Measurements from ENCODE around the gene GIGYF2.

GIGYF2 gene

DNA sequence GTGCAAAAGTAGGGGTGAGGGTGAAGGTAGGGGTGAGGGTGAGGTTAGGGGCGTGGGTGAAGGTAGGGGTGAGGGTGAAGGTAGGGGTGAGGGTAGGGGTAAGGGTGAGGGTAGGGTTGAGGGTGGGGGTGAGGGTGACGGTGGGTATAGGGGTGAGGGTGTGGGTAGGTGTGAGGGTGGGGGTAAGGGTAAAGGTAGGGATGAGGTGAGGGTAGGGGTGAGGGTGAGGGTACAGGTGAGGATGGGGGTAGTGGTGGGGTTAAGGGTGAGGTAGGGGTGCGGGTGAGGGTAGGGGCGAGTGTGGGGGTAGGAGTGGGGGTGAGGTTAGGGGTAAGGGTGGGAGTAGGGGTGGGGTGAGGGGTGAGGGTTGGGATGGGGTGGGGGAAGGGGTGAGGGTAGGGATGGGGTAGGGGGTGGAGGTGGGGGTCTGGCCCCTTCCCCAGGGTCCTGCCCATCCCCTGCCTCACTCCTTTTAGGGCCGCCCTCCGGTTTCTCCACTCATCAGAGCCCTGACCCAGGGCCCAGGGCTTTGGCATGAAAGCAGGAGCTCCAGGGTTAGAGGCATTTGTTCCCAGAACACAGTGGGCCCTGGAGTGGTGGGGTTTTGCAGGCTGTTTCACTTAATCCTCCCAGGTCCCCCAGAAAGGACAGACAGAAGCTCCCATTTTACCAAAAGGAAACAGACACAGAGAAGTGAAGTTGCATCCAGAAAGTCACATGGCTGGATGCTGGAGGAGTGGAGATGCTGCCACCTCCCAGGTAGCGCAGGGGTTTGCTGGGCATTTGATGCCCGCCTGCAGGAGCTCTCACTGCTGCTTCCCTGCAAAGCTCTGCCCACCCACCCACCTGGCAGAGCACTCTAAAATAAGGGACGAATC, 199.8 kb downstream of the GIGYF2 start:
- TF ChIP-seq TEAD4 (IDR thresholded peaks at IDR 0.05) (no peak), EGR1 (IDR thresholded peaks at IDR 0.05) (no peak), EP300 (IDR thresholded peaks at IDR 0.05; ENCODE audit: borderline replicate concordance) (no peak), YY1 (IDR thresholded peaks at IDR 0.05; ENCODE audit: low read depth) (no peak), TCF12 (IDR thresholded peaks at IDR 0.05; ENCODE audit: low read depth) (no peak), ZBTB7A (IDR thresholded peaks at IDR 0.05; ENCODE audit: low read depth) (no peak), CREB1 (IDR thresholded peaks at IDR 0.05; ENCODE audit: low read depth) (no peak), NFIC (IDR thresholded peaks at IDR 0.05) (no peak), TAF1 (IDR thresholded peaks at IDR 0.05; ENCODE audit: low read depth) (no peak), CEBPB (IDR thresholded peaks at IDR 0.05) (no peak), FOXM1 (IDR thresholded peaks at IDR 0.05; ENCODE audit: borderline replicate concordance, low read depth) (no peak), RAD21 (IDR thresholded peaks at IDR 0.05; ENCODE audit: low read depth) (no peak), REST (IDR thresholded peaks at IDR 0.05; ENCODE audit: low read depth) (no peak), MAX (IDR thresholded peaks at IDR 0.05) (no peak)
- TF ChIP-seq, protein P1, sequence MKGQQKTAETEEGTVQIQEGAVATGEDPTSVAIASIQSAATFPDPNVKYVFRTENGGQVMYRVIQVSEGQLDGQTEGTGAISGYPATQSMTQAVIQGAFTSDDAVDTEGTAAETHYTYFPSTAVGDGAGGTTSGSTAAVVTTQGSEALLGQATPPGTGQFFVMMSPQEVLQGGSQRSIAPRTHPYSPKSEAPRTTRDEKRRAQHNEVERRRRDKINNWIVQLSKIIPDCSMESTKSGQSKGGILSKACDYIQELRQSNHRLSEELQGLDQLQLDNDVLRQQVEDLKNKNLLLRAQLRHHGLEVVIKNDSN (IDR thresholded peaks at IDR 0.05), result no peak

DNA sequence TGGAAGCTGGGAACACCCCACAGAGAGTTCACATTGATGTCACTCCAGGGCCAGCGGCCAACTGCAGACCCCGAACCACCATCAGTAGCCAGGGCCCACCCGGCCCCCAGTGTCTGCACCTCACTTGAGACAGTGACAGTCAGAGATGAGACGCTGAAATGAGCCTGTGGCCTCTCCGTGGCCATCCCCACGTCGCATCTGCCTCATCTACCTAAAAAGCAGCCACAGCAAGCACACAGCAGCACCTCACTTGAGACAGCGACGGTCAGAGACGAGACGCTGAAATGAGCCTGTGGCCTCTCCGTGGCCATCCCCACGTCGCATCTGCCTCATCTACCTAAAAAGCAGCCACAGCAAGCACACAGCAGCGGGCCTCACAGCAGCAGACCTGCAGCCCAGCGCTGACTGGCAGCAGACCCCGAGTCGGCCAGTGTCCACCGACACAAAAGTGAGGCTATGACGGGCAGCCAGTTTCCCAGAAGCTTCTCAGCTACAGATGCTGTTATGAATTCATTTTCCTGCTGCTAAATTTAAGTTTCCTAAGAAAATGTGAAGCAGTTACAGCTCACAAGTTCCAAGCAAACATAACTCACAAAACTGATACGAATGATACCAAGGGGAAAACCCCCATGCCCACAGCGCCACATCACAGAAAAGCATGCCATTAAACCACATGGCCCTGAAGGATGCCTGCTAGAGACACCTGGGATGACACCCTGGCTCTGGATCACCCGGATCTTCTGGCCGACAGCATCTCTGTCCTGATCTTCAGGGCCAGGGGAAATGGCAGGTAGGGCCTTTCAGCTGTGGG, 200.7 kb downstream of the GIGYF2 start:
- no peak for TF ChIP-seq CREB1 (IDR thresholded peaks at IDR 0.05; ENCODE audit: low read depth)
- TF ChIP-seq, protein P1 (IDR thresholded peaks at IDR 0.05), result no peak
- no peak for TF ChIP-seq TAF1 (IDR thresholded peaks at IDR 0.05; ENCODE audit: low read depth)
- no peak for TF ChIP-seq YY1 (IDR thresholded peaks at IDR 0.05; ENCODE audit: low read depth)
- TF ChIP-seq NFIC (IDR thresholded peaks at IDR 0.05), result no peak
- TF ChIP-seq EP300 (IDR thresholded peaks at IDR 0.05; ENCODE audit: borderline replicate concordance), result no peak
- TF ChIP-seq TCF12 (IDR thresholded peaks at IDR 0.05; ENCODE audit: low read depth), result no peak
- no peak for TF ChIP-seq CEBPB (IDR thresholded peaks at IDR 0.05)
- TF ChIP-seq REST (IDR thresholded peaks at IDR 0.05; ENCODE audit: low read depth), result no peak
- TF ChIP-seq TEAD4 (IDR thresholded peaks at IDR 0.05), result no peak
- no peak for TF ChIP-seq MAX (IDR thresholded peaks at IDR 0.05)
- no peak for TF ChIP-seq ZBTB7A (IDR thresholded peaks at IDR 0.05; ENCODE audit: low read depth)
- no peak for TF ChIP-seq RAD21 (IDR thresholded peaks at IDR 0.05; ENCODE audit: low read depth)
- TF ChIP-seq EGR1 (IDR thresholded peaks at IDR 0.05), result no peak
- TF ChIP-seq FOXM1 (IDR thresholded peaks at IDR 0.05; ENCODE audit: borderline replicate concordance, low read depth), result no peak

GRCh38 chr2:232898592-232899543, 201.7 kb downstream of the GIGYF2 start:
- no peak for TF ChIP-seq REST (IDR thresholded peaks at IDR 0.05; ENCODE audit: low read depth)
- no peak for TF ChIP-seq CREB1 (IDR thresholded peaks at IDR 0.05; ENCODE audit: low read depth)
- no peak for TF ChIP-seq ZBTB7A (IDR thresholded peaks at IDR 0.05; ENCODE audit: low read depth)
- TF ChIP-seq, protein P1 (IDR thresholded peaks at IDR 0.05), result no peak
- no peak for TF ChIP-seq MAX (IDR thresholded peaks at IDR 0.05)
- no peak for TF ChIP-seq TEAD4 (IDR thresholded peaks at IDR 0.05)
- TF ChIP-seq FOXM1 (IDR thresholded peaks at IDR 0.05; ENCODE audit: borderline replicate concordance, low read depth), result no peak
- no peak for TF ChIP-seq EP300 (IDR thresholded peaks at IDR 0.05; ENCODE audit: borderline replicate concordance)
- TF ChIP-seq TCF12 (IDR thresholded peaks at IDR 0.05; ENCODE audit: low read depth), result no peak
- no peak for TF ChIP-seq CEBPB (IDR thresholded peaks at IDR 0.05)
- TF ChIP-seq NFIC (IDR thresholded peaks at IDR 0.05), result no peak
- no peak for TF ChIP-seq TAF1 (IDR thresholded peaks at IDR 0.05; ENCODE audit: low read depth)
- TF ChIP-seq YY1 (IDR thresholded peaks at IDR 0.05; ENCODE audit: low read depth), result no peak
- TF ChIP-seq EGR1 (IDR thresholded peaks at IDR 0.05), result no peak
- TF ChIP-seq RAD21 (IDR thresholded peaks at IDR 0.05; ENCODE audit: low read depth), result no peak

Measured in Ishikawa (cell line).